Measurements from ENCODE around the gene LVRN. TPM values are rescaled to one million over a fixed set of nuclear protein-coding genes. Genes with fewer than 3 reads are reported as not detected.

The LVRN gene
- total RNA-seq, 1 donor from 2014 or later = 0.56 TPM

GRCh38 chr5:116011046-116011445 is 48.8 kb downstream of the LVRN start:
- H3K27ac Mint-ChIP-seq (ENCODE audit: unreplicated experiment) = no peak overlapping the region
- no peak for DNase-seq (ENCODE audit: low read depth, low spot score)
- no peaks in the 10 kb centered on the region for H3K27me3 Mint-ChIP-seq (ENCODE audit: low read depth)
- no peaks in the 10 kb centered on the region for H3K4me1 Mint-ChIP-seq
- no peak for TF ChIP-seq CTCF (conservative IDR thresholded peaks at IDR 0.05)
- H3K36me3 Mint-ChIP-seq (ENCODE audit: low read depth) = no peaks in the 10 kb centered on the region
- no peaks in the 10 kb centered on the region for H3K9me3 Mint-ChIP-seq
- H3K4me3 Mint-ChIP-seq = no peak overlapping the region

- no peaks in the 10 kb centered on the region for H3K36me3 Mint-ChIP-seq (ENCODE audit: low read depth)
- H3K9me3 Mint-ChIP-seq = no peaks in the 10 kb centered on the region
- TF ChIP-seq CTCF (conservative IDR thresholded peaks at IDR 0.05) = no peak
- no peak overlapping the region for H3K4me3 Mint-ChIP-seq
- H3K27me3 Mint-ChIP-seq (ENCODE audit: low read depth) = no peaks in the 10 kb centered on the region
- no peaks in the 10 kb centered on the region for H3K4me1 Mint-ChIP-seq
- DNase-seq (ENCODE audit: low read depth, low spot score) = no peak
- H3K27ac Mint-ChIP-seq (ENCODE audit: unreplicated experiment) = no peak overlapping the region
These were observed 51.0 kb downstream of the LVRN start for GRCh38 chr5:116013207-116013785.

GRCh38 chr5:116013936-116014335 is 51.7 kb downstream of the LVRN start:
- no peak for DNase-seq (ENCODE audit: low read depth, low spot score)
- Mint-ChIP-seq H3K4me3 (no peak overlapping the region), H3K36me3 (ENCODE audit: low read depth) (no peaks in the 10 kb centered on the region), H3K9me3 (no peaks in the 10 kb centered on the region), H3K4me1 (no peaks in the 10 kb centered on the region), H3K27me3 (ENCODE audit: low read depth) (no peaks in the 10 kb centered on the region), H3K27ac (ENCODE audit: unreplicated experiment) (no peak overlapping the region)
- no peak for TF ChIP-seq CTCF (conservative IDR thresholded peaks at IDR 0.05)

GRCh38 chr5:116023619-116024018 is 61.3 kb downstream of the LVRN start:
- TF ChIP-seq CTCF (conservative IDR thresholded peaks at IDR 0.05) = peak; percentile 43
- Mint-ChIP-seq H3K4me3 (no peak overlapping the region), H3K27me3 (ENCODE audit: low read depth) (no peaks in the 10 kb centered on the region), H3K27ac (ENCODE audit: unreplicated experiment) (no peak overlapping the region), H3K4me1 (no peaks in the 10 kb centered on the region), H3K36me3 (ENCODE audit: low read depth) (no peaks in the 10 kb centered on the region), H3K9me3 (peaks cover 2% of the 10 kb centered on the region)
- DNase-seq (ENCODE audit: low read depth, low spot score) = no peak

- Mint-ChIP-seq H3K27ac (ENCODE audit: unreplicated experiment) (no peak overlapping the region), H3K27me3 (ENCODE audit: low read depth) (no peaks in the 10 kb centered on the region), H3K4me3 (no peak overlapping the region), H3K4me1 (no peaks in the 10 kb centered on the region), H3K36me3 (ENCODE audit: low read depth) (no peaks in the 10 kb centered on the region), H3K9me3 (peaks cover 2% of the 10 kb centered on the region)
- DNase-seq (ENCODE audit: low read depth, low spot score) = no peak
- no peak for TF ChIP-seq CTCF (conservative IDR thresholded peaks at IDR 0.05)
These were observed 63.6 kb downstream of the LVRN start for GRCh38 chr5:116025866-116026265.
